ENCODE data around the gene LILRB2. TPM values are rescaled to one million over a fixed set of nuclear protein-coding genes. Genes with fewer than 3 reads are reported as not detected.
A peak's percentile ranks its signal among the peaks of the same experiment; 100 is the strongest.

The LILRB2 gene
- total RNA-seq, 2 donors from 2014 or later = 1.5 to 6.3 TPM

- Mint-ChIP-seq H3K36me3 (ENCODE audit: low read depth) (no peaks in the 10 kb centered on the region), H3K27me3 (peaks cover 50% of the 10 kb centered on the region), H3K4me3 (no peak overlapping the region), H3K4me1 (peaks cover 7% of the 10 kb centered on the region), H3K27ac (no peak overlapping the region)
- DNase-seq = no peak
- ATAC-seq = no peak
- no peaks in the 10 kb centered on the region for H3K9me3 ChIP-seq (ENCODE audit: control insufficient read depth, low read length, poor library complexity, severe bottlenecking)
These were observed 35.0 kb upstream of the LILRB2 start for GRCh38 chr19:54315956-54316355.

DNA sequence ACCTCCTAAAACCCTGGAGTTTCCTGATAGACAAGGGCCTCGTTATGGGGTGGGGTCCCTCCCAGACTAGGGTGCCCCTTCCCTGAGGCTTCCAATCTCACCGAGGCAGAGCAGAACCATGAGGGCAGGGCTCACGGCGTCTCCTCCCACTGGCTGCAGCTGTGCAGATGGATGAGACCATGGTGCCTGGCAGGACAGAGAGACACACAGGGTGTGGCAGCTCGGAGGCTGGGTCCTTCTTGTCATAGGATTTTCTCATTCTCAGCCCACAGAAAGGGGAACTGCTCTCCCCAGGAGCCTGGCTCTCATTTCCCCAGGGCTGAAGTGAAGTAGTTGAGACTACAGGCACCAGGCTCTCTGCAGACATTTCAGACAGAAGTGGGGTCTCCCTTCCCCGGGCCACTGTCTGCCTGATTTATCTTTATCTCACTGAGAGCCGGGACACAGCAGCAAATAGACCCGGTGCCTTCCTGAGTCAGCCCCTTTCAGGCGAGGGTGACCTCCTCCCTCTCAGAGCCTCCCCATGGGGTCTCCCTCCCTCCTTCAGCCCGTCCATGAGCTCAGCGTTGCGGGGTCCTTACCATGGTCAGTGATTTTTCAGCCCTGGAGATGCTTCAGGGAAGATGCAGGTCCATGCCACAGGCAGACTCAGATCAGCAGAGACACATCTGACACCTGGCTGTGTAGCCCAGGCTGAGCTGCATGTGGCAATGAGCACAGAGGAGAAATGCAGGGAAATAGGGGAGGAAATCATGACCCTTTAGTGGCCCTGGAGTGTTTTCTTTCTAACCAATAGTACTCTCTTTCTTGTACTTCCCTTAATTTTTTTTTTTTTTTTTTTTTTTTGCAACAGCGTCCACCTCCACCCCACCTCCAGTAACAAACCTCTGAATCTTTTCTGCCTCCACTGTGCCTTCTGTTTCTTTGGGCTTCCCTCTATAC lies 31.8 kb upstream of the LILRB2 start, which contains the start of gene LILRA5:
LILRA5 (minus strand) TSS at position 731 of the 942 bp plus-strand sequence; CDS start at position 584, 147 bp downstream.
- H3K9me3 ChIP-seq (ENCODE audit: control insufficient read depth, low read length, poor library complexity, severe bottlenecking) = no peaks in the 10 kb centered on the region
- Mint-ChIP-seq H3K4me1 (peaks cover 7% of the 10 kb centered on the region), H3K27ac (no peak within 1 kb of the TSS), H3K36me3 (ENCODE audit: low read depth) (no peaks in the 10 kb centered on the region), H3K4me3 (no peak within 1 kb of the TSS), H3K27me3 (peaks cover 46% of the 10 kb centered on the region)
- ATAC-seq (peak; percentile 48), DNase-seq (no peak)

GRCh38 chr19:54312011-54312410 lies 31.1 kb upstream of the LILRB2 start:
- no peaks in the 10 kb centered on the region for H3K9me3 ChIP-seq (ENCODE audit: control insufficient read depth, low read length, poor library complexity, severe bottlenecking)
- peaks cover 7% of the 10 kb centered on the region for H3K4me1 Mint-ChIP-seq
- H3K27me3 Mint-ChIP-seq = peaks cover 42% of the 10 kb centered on the region
- DNase-seq (no peak), ATAC-seq (no peak)
- H3K27ac Mint-ChIP-seq = no peak overlapping the region
- H3K36me3 Mint-ChIP-seq (ENCODE audit: low read depth) = no peaks in the 10 kb centered on the region
- H3K4me3 Mint-ChIP-seq = no peak overlapping the region

DNA sequence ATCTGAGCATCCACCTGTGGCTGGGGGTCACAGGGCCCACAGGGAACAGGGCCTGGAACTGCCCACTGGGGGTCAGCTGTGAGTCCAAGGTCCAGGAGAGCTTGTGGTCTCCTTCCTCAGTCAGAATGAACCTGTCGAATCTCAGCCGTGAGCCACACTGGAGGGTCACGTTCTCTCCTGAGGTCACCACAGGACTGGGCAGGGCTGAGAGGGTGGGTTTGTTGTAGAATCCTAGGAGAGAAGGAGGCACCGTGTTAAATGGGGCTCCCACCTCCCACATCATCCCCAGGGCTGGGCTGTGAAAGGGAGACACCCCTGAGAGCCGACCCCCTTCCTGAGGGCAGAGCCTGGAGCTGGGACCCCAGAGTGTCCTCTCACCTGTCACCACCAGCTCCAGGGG lies 30.6 kb upstream of the LILRB2 start:
- Mint-ChIP-seq H3K36me3 (ENCODE audit: low read depth) (no peaks in the 10 kb centered on the region), H3K4me1 (peaks cover 7% of the 10 kb centered on the region), H3K4me3 (no peak overlapping the region), H3K27ac (no peak overlapping the region), H3K27me3 (peaks cover 40% of the 10 kb centered on the region)
- no peak for ATAC-seq
- DNase-seq = no peak
- H3K9me3 ChIP-seq (ENCODE audit: control insufficient read depth, low read length, poor library complexity, severe bottlenecking) = no peaks in the 10 kb centered on the region

DNA sequence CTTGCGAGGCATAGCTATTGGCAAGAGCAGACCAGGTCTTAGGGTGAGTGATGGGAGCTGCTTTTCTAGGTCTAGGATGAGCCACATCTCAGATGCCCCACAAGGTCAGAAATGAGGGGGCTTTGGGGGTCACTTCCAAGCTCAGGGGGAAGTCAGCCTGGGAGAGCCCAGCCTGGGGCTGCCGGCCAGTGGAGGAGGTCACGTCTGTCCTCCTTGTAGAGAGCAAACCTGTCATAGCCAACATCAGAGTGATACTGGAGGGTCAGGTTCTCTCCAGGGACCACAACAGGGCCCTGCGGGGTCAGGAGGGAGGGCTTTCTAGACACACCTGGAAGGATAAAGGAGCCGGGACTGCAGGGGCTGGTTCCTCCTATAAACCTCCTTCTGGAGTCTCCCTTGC lies 29.6 kb upstream of the LILRB2 start:
- Mint-ChIP-seq H3K27me3 (peaks cover 37% of the 10 kb centered on the region), H3K4me3 (no peak overlapping the region), H3K27ac (no peak overlapping the region), H3K4me1 (peaks cover 4% of the 10 kb centered on the region), H3K36me3 (ENCODE audit: low read depth) (no peaks in the 10 kb centered on the region)
- H3K9me3 ChIP-seq (ENCODE audit: control insufficient read depth, low read length, poor library complexity, severe bottlenecking) = no peaks in the 10 kb centered on the region
- ATAC-seq (no peak), DNase-seq (no peak)

DNA sequence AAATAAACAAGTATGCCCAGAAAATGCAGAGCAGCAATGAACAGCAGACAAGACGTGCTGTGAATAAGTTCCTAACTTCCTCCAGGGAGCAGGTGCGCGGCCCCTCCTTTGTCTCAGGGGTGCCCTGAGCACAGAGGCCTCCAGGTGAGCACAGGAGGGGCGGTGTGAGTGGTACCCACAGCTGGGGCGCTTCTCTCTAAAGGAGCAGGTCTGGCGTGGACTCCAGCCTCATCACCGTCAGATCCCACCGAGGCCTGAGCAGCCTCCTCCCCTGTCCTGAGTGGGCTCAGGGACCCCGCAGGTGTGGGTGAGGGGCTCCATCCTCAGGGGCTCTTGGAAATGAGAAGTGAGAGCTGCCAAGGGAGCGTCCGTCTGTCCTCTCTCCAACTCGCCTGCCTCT lies 28.9 kb upstream of the LILRB2 start:
- H3K27ac Mint-ChIP-seq = no peak overlapping the region
- no peaks in the 10 kb centered on the region for H3K9me3 ChIP-seq (ENCODE audit: control insufficient read depth, low read length, poor library complexity, severe bottlenecking)
- DNase-seq (no peak), ATAC-seq (no peak)
- H3K36me3 Mint-ChIP-seq (ENCODE audit: low read depth) = no peaks in the 10 kb centered on the region
- no peak overlapping the region for H3K4me3 Mint-ChIP-seq
- H3K27me3 Mint-ChIP-seq = peaks cover 37% of the 10 kb centered on the region
- peaks cover 7% of the 10 kb centered on the region for H3K4me1 Mint-ChIP-seq

DNA sequence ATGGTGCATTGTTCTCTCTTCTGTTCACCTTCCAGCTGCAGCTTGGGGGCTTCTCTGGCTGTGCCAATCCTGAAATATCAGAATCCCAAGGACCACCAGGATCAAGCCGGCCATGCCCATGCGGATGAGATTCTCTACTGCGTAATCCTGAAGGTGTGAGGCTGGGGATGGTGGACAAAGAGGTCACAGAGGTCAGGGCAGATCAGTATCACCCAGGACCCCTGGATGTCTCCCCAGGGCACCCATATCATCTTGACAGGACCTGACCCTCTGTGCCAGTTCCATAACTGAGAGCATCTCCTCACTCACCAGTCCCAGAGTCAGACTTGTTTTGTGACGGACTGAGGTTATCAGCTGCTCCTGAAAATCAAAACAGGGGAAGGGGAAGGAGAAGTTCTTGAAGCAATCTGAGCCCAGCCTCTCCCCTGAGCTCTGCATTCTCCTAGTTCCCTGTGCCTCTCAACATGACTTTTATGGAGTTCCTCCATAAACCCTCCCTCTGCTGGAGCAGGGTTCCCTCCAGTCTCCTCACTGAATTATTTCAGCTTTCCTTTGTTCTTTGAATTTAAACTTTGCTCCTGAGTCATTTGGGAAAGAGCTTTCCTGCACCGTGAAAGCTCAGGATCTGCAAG lies 26.6 kb upstream of the LILRB2 start:
- Mint-ChIP-seq H3K4me3 (no peak overlapping the region), H3K27ac (no peak overlapping the region), H3K4me1 (peaks cover 14% of the 10 kb centered on the region), H3K27me3 (peaks cover 25% of the 10 kb centered on the region), H3K36me3 (ENCODE audit: low read depth) (no peaks in the 10 kb centered on the region)
- DNase-seq = no peak
- ATAC-seq = no peak
- no peaks in the 10 kb centered on the region for H3K9me3 ChIP-seq (ENCODE audit: control insufficient read depth, low read length, poor library complexity, severe bottlenecking)

DNA sequence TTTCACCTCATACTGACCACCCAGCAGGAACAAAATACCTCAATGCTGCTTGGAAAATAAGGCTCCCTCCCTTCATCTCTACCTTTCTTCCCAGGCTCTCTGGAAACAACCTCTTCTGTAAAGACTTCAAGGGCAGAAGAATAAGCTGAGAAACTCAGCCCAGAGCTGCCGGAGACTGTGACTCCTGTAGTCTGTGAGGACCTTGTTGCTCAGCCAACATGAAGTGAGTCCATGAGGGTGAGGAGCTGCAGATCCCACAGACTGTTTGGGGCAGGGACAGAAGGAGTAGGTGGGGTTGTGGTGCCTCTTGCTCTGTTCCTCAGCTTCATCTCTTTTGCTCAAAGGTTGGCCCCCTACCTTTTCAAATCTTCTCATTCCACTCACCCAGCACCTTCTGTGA lies 24.2 kb upstream of the LILRB2 start:
- no peak for ATAC-seq
- H3K4me3 Mint-ChIP-seq = no peak overlapping the region

GRCh38 chr19:54302257-54302656 lies 21.3 kb upstream of the LILRB2 start:
- Mint-ChIP-seq H3K4me3 (no peak overlapping the region), H3K4me1 (peaks cover 10% of the 10 kb centered on the region), H3K36me3 (ENCODE audit: low read depth) (no peaks in the 10 kb centered on the region), H3K27me3 (peaks cover 19% of the 10 kb centered on the region), H3K27ac (no peak overlapping the region)
- DNase-seq = no peak
- H3K9me3 ChIP-seq (ENCODE audit: control insufficient read depth, low read length, poor library complexity, severe bottlenecking) = no peaks in the 10 kb centered on the region
- ATAC-seq = no peak

More for the DNA sequence above, 24.2 kb upstream of the LILRB2 start:
- no peak overlapping the region for H3K27ac Mint-ChIP-seq
- H3K4me1 Mint-ChIP-seq = peaks cover 12% of the 10 kb centered on the region
- no peaks in the 10 kb centered on the region for H3K9me3 ChIP-seq (ENCODE audit: control insufficient read depth, low read length, poor library complexity, severe bottlenecking)
- H3K27me3 Mint-ChIP-seq = peaks cover 17% of the 10 kb centered on the region
- no peaks in the 10 kb centered on the region for H3K36me3 Mint-ChIP-seq (ENCODE audit: low read depth)
- no peak for DNase-seq

GRCh38 chr19:54299515-54299914 lies 18.6 kb upstream of the LILRB2 start:
- DNase-seq = no peak

DNA sequence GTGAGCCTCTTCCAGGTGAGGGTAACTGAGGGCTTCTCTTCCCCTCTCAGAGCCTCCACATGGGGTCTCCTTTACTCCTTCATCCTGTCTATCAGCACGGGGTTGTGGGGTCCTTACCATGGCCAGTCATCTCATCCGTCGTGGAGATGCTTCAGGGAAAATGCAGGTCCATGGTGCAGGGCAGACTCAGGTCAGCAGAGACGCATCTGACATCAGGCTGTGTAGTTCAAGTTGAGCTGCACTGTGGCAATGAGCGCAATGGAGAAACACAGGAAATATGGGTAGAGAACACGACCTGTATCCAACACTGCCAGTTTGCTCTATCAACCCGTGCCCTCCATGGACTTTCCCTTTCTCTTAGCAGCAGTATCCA lies 18.2 kb upstream of the LILRB2 start:
- H3K9me3 ChIP-seq (ENCODE audit: control insufficient read depth, low read length, poor library complexity, severe bottlenecking) = no peaks in the 10 kb centered on the region
- ATAC-seq (no peak), DNase-seq (no peak)
- Mint-ChIP-seq H3K27ac (no peak overlapping the region), H3K4me1 (peaks cover 2% of the 10 kb centered on the region), H3K4me3 (no peak overlapping the region), H3K36me3 (ENCODE audit: low read depth) (no peaks in the 10 kb centered on the region), H3K27me3 (peaks cover 26% of the 10 kb centered on the region)

More at GRCh38 chr19:54299515-54299914, 18.6 kb upstream of the LILRB2 start:
- Mint-ChIP-seq H3K4me1 (peaks cover 5% of the 10 kb centered on the region), H3K27me3 (peaks cover 21% of the 10 kb centered on the region), H3K27ac (no peak overlapping the region), H3K4me3 (no peak overlapping the region), H3K36me3 (ENCODE audit: low read depth) (no peaks in the 10 kb centered on the region)
- no peak for ATAC-seq
- H3K9me3 ChIP-seq (ENCODE audit: control insufficient read depth, low read length, poor library complexity, severe bottlenecking) = no peaks in the 10 kb centered on the region

DNA sequence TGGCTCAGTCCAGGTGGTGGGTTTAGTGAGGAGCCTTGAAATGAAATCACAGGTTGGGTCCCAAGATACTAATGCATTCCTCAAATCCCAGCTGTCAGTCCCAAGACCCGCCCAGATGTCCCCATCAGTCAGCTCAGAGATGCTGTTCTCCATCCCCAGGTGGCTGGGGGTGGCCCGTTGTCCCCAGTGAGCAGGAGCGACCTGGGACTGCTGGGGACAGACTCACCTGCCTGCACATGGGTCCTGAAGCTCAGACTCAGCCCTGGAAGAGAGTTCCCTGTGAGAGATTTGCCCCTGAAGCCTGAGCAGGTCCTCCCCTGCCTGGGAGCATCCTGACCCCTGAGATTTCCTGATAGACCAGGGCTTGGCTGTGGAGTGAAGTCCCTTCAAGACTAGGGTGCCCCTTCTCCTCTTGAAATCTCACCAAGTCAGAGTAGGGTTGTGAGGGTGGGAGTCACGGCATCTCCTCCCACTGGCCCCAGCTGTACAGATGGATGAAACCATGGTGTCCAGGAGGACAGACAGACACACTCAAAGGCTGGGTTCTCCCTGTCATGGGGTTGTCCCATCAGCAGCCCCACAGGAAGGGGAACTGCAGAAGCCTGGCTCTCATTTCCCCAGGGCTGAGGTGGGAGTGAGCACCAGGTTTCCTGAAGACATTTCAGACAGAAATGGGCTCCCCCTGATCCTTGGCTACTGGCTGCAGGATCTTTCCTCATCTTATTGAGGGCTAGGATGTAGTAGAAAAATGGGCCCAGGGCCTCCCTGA lies 17.6 kb upstream of the LILRB2 start:
- Mint-ChIP-seq H3K36me3 (ENCODE audit: low read depth) (peaks cover under 1% of the 10 kb centered on the region), H3K4me1 (no peaks in the 10 kb centered on the region), H3K27me3 (peaks cover 30% of the 10 kb centered on the region), H3K27ac (no peak overlapping the region), H3K4me3 (no peak overlapping the region)
- ATAC-seq = no peak
- no peaks in the 10 kb centered on the region for H3K9me3 ChIP-seq (ENCODE audit: control insufficient read depth, low read length, poor library complexity, severe bottlenecking)
- no peak for DNase-seq

- H3K4me1 Mint-ChIP-seq = no peaks in the 10 kb centered on the region
- H3K9me3 ChIP-seq (ENCODE audit: control insufficient read depth, low read length, poor library complexity, severe bottlenecking) = no peaks in the 10 kb centered on the region
- peaks cover 37% of the 10 kb centered on the region for H3K27me3 Mint-ChIP-seq
- ATAC-seq (no peak), DNase-seq (no peak)
- H3K27ac Mint-ChIP-seq = no peak overlapping the region
- H3K36me3 Mint-ChIP-seq (ENCODE audit: low read depth) = peaks cover 5% of the 10 kb centered on the region
- no peak overlapping the region for H3K4me3 Mint-ChIP-seq
These were observed 16.9 kb upstream of the LILRB2 start for GRCh38 chr19:54297759-54298305.
